NCI-H1436 treated with DMSO at 0.1 percent for 48 hours (cell line): Measurements from ENCODE around the gene WDFY1.
"Not testable (repeated sequence)": the region's sequence is repeated elsewhere in the genome, so short reads cannot be mapped to it uniquely, and the experiment has no call there.

Source experiments
- DNase-seq: peaks from one replicate; lab custom pipeline; 2025; lab: John Stamatoyannopoulos, UW

Gene WDFY1

GRCh38 chr2:223896833-223897311 is 48.3 kb downstream of the WDFY1 start:
- DNase-seq, result no peak

GRCh38 chr2:223894968-223895367 is 50.2 kb downstream of the WDFY1 start:
- no peak for DNase-seq

- no peak for DNase-seq
Measured at GRCh38 chr2:223894009-223894408, 51.1 kb downstream of the WDFY1 start.

GRCh38 chr2:223890721-223891120 is 54.4 kb downstream of the WDFY1 start:
- no peak for DNase-seq

GRCh38 chr2:223889229-223889628 is 55.9 kb downstream of the WDFY1 start:
- no peak for DNase-seq

GRCh38 chr2:223888251-223888650 is 56.9 kb downstream of the WDFY1 start:
- DNase-seq, result no peak

- DNase-seq, result no peak
Measured at GRCh38 chr2:223887127-223887526, 58.0 kb downstream of the WDFY1 start.

- DNase-seq, result no peak
Measured at GRCh38 chr2:223886726-223887125, 58.4 kb downstream of the WDFY1 start.

GRCh38 chr2:223884399-223884798 is 60.7 kb downstream of the WDFY1 start:
- DNase-seq, result no peak

GRCh38 chr2:223882715-223883114 is 62.4 kb downstream of the WDFY1 start:
- no peak for DNase-seq

- no peak for DNase-seq
Measured at GRCh38 chr2:223880796-223881195, 64.3 kb downstream of the WDFY1 start.

- no peak for DNase-seq
Measured at GRCh38 chr2:223877721-223878410, 67.3 kb downstream of the WDFY1 start.

GRCh38 chr2:223873672-223874071 is 71.5 kb downstream of the WDFY1 start:
- DNase-seq, result no peak

- not testable (repeated sequence) for DNase-seq
Measured at GRCh38 chr2:223872772-223873171, 72.4 kb downstream of the WDFY1 start.

- not testable (repeated sequence) for DNase-seq
Measured at GRCh38 chr2:223871661-223872060, 73.5 kb downstream of the WDFY1 start.

- DNase-seq, result no peak
Measured at GRCh38 chr2:223870840-223871611, 74.1 kb downstream of the WDFY1 start.

- no peak for DNase-seq
Measured at GRCh38 chr2:223868005-223868404, 77.1 kb downstream of the WDFY1 start.

- DNase-seq, result no peak
Measured at GRCh38 chr2:223865907-223866508, 79.1 kb downstream of the WDFY1 start.

GRCh38 chr2:223865124-223865523 is 80.0 kb downstream of the WDFY1 start:
- no peak for DNase-seq

GRCh38 chr2:223863491-223863890 is 81.6 kb downstream of the WDFY1 start:
- no peak for DNase-seq

- DNase-seq, result no peak
Measured at GRCh38 chr2:223860809-223861738, 84.1 kb downstream of the WDFY1 start.

- DNase-seq, result no peak
Measured at GRCh38 chr2:223859070-223859469, 86.1 kb downstream of the WDFY1 start.
